Kidney (tissue), 14 donors: ENCODE data around the gene IHH. TPM values are rescaled to one million over a fixed set of nuclear protein-coding genes. Genes with fewer than 3 reads are reported as not detected.
A peak's percentile ranks its signal among the peaks of the same experiment; 100 is the strongest.

Experiments used
- DNase-seq, 5 donors: peaks; one replicate each; pipeline ENCODE4 v3.0.0-alpha.2; 2013 to 2020
- FAIRE-seq: peaks from 2 replicates; lab custom pipeline; 2012; peaks lifted over from hg19 to GRCh38; lab: Jason Lieb, UNC
- H3K27ac ChIP-seq, 2 donors: one replicate each; pipeline ENCODE4 v1.7.0; 2013; ENCODE audit warnings: low read depth in 2 of 2, low read length in 2 of 2, inconsistent platforms in 1 of 2
- H3K27me3 ChIP-seq: one replicate; pipeline ENCODE4 v1.7.1; 2013; ENCODE audit warnings: low read length, inconsistent platforms; ENCODE audit not compliant: control insufficient read depth, insufficient read depth
- H3K36me3 ChIP-seq, 3 donors: one replicate each; pipeline versions ENCODE4 v1.7.0 to v1.7.1; 2013; ENCODE audit warnings: low read length in 3 of 3, control low read depth in 1 of 3, inconsistent platforms in 1 of 3; ENCODE audit not compliant: insufficient read depth in 3 of 3, control insufficient read depth in 2 of 3
- H3K4me1 ChIP-seq, 3 donors: one replicate each; pipeline versions ENCODE4 v1.7.0 to v1.7.1; 2013; ENCODE audit warnings: low read length in 3 of 3, inconsistent platforms in 1 of 3, low read depth in 1 of 3; ENCODE audit not compliant: control insufficient read depth in 2 of 3, insufficient read depth in 2 of 3
- H3K4me3 ChIP-seq, 3 donors: one replicate each; pipeline versions ENCODE4 v1.7.0 to v1.8.1; 2013; ENCODE audit warnings: low read length in 3 of 3, control low read depth in 1 of 3, inconsistent platforms in 1 of 3
- H3K9ac ChIP-seq, 3 donors: one replicate each; pipeline versions ENCODE4 v1.7.0 to v1.7.1; 2013; ENCODE audit warnings: low read length in 3 of 3, control low read depth in 1 of 3, inconsistent platforms in 1 of 3
- H3K9me3 ChIP-seq, 3 donors: one replicate each; pipeline versions ENCODE4 v1.7.0 to v1.7.1; 2013; ENCODE audit warnings: low read length in 3 of 3, control low read depth in 1 of 3, inconsistent platforms in 1 of 3; ENCODE audit not compliant: control insufficient read depth in 2 of 3, insufficient read depth in 1 of 3
- CTCF ChIP-seq: IDR thresholded peaks from 3 replicates; pipeline ENCODE4 v1.5.1; 2012; ENCODE audit warnings: mild to moderate bottlenecking, moderate library complexity, borderline replicate concordance; ENCODE audit not compliant: insufficient read depth; ENCODE audit errors: extremely low read depth
- intact Hi-C: fragments of 100-400 bp; cut with DNase I; formaldehyde crosslinking; loops from one replicate; pipeline ENCODE4 v1.11.1; 2022
- polyA plus RNA-seq: library from polyadenylated mRNA; stranded (reverse); fragments of 350-450 nt; fragmentation: Illumina TruSeq; extraction: RNeasy Lipid Tissue Mini Kit (QIAGEN cat#74804); gene quantifications from one replicate; pipeline ENCODE4 v1.2.3, GENCODE V29; 2014; ENCODE audit warnings: low read depth, low replicate concordance; ENCODE audit not compliant: insufficient read depth
- total RNA-seq: library from RNA; stranded (reverse); fragmentation: NEBNext Ultra II Directional; extraction: Animal tissue kit (Norgen Biotek cat#: 25700); gene quantifications from one replicate; pipeline ENCODE4 v1.2.1, GENCODE V29; 2021
- donor health status: control.
- donor health status: control.
- donor health status: control.
- donor health status: control.
- donor health status: control.
- donor health status: DM: yes; HTN: yes; CAD: no.
- donor health status: Normal renal cell carcinoma (clear cell type).

The IHH gene
- total and polyA plus RNA-seq, 2 donors from 2014 or later = 0.88 to 3.1 TPM

DNA sequence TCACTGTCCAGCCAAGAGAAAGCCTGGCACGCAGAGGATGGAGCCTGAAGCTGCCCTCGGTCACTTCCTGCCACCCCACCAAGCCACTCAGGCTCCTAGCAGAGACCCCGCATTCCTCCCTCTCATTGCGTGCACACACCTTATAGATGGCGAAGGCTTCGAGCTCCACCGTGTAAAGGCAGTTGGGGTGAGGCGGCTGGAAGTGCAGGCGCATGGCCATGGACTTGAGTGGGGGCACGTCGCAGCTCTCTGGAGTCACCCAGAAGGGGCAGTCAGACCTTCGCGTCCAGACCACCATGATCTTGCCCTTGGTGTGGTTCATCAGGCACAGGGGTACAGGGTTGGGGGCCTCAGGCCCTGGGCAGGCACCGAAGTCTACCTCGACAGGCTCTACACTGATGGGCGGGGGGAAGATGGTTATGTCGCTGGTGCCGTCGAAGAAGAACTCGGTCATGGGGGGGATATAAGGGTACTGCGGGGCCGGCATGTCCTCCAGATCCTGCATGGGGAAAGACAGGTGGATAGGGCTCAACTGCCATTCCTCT, 33.1 kb downstream of the IHH start:
- intact Hi-C loops = no loop called here
- no peak for TF ChIP-seq CTCF
- no peaks in the 10 kb centered on the region for H3K27me3 ChIP-seq
- no peaks in the 10 kb centered on the region for H3K36me3 ChIP-seq
- no peak for FAIRE-seq
- H3K4me3 ChIP-seq = no peak overlapping the region
- H3K9me3 ChIP-seq = no peaks in the 10 kb centered on the region
- no peak overlapping the region for H3K27ac ChIP-seq
- DNase-seq = peak in 1 of 5 donors; percentile 65
- H3K9ac ChIP-seq = no peak overlapping the region
- no peaks in the 10 kb centered on the region for H3K4me1 ChIP-seq

- no peaks in the 10 kb centered on the region for H3K4me1 ChIP-seq
- no peak overlapping the region for H3K9ac ChIP-seq
- no peak for TF ChIP-seq CTCF
- no peaks in the 10 kb centered on the region for H3K36me3 ChIP-seq
- H3K27ac ChIP-seq = no peak overlapping the region
- intact Hi-C loops = no loop called here
- H3K9me3 ChIP-seq = no peaks in the 10 kb centered on the region
- H3K27me3 ChIP-seq = no peaks in the 10 kb centered on the region
- no peak overlapping the region for H3K4me3 ChIP-seq
- DNase-seq (peak in 1 of 5 donors; percentile 41), FAIRE-seq (no peak)
Measured at GRCh38 chr2:219026946-219027345, 33.8 kb downstream of the IHH start.

DNA sequence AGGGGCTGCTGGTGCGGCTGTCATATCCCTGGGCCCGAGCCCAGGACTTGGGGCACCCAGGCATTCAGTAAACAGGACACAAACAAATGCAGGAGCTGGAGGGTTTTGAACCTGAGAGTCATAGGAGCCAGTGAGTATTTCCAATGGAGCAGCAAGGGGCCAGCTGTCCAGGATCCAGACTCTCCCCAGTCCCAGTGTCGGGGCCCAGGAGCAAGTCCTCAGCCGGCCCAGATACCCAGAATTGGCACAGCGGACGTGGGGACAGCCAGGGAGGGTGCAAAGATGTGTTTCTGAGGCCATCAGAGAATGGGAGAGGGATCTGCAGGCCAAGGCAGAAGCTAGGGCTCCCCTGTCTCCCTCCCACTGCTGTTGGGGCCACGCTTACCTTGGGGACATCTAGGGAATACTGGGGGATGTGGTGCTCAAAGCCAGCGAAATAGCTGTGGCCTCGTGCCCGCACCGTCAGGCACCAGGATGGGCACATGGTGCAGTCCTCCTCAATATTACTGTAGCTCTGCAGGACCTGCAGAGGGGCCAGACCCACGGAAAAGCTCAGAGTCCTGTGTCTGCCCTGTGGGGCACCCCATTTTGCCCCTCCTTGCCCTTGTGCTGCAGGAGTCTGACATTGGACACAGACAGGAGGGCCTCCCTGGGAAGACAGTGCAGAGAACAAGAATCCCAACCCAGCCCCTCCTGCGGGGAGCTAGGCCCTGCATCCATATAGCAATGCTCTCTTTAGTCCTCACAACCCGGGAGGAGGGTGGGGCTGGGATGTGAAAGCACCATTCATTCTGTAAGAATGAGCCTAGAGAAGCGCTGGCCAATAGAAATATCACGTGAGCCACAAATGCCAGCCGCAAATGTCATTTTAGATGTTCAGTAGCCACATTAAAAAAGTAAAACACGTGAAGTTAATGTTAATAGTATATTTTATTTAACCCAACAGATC, 34.8 kb downstream of the IHH start:
- TF ChIP-seq CTCF = no peak
- Histone ChIP-seq H3K36me3 (no peaks in the 10 kb centered on the region), H3K9me3 (no peaks in the 10 kb centered on the region), H3K27me3 (no peaks in the 10 kb centered on the region), H3K4me1 (no peaks in the 10 kb centered on the region), H3K9ac (no peak overlapping the region), H3K27ac (no peak overlapping the region), H3K4me3 (no peak overlapping the region)
- no peak for FAIRE-seq
- peak in 1 of 5 donors; percentile 45 for DNase-seq
- intact Hi-C loops = no loop called here
